Right ventricle myocardium superior (tissue), 1 donor: ENCODE measurements around the gene FAM110D. TPM values are rescaled to one million over a fixed set of nuclear protein-coding genes. Genes with fewer than 3 reads are reported as not detected.
A peak's percentile ranks its signal among the peaks of the same experiment; 100 is the strongest.

Source experiments
- ATAC-seq: fragments of 200-7000 bp; cut with Tn5 transposase; one replicate; pipeline ENCODE4 v1.9.1; 2020; ENCODE audit warnings: mild to moderate bottlenecking; ENCODE audit not compliant: poor library complexity
- DNase-seq: peaks from one replicate; pipeline ENCODE4 v3.0.0-alpha.2; 2020
- intact Hi-C: fragments of 100-400 bp; cut with DNase I; formaldehyde crosslinking; loops from one replicate; pipeline ENCODE4 v1.11.2; 2022
- long read RNA-seq: library from polyadenylated mRNA; unstranded; transcript quantifications from one replicate; pipeline ENCODE4 v2.0.0, GENCODE V29; 2021
- total RNA-seq: library from RNA; stranded (reverse); fragmentation: NEBNext Ultra II Directional; extraction: Animal tissue kit (Norgen Biotek cat#: 25700); gene quantifications from one replicate; pipeline ENCODE4 v1.2.1, GENCODE V29; 2021
- donor health status: DM: no; HTN: yes; CAD: no; lungs with severe emphysema.

Gene FAM110D
- 4.0 TPM for total RNA-seq
- long read RNA-seq, transcript FAM110D-201 (2 exons, 2,858 nt): major isoform, 17 of 24 reads
- long read RNA-seq, partial matches to known transcripts: 0 of 24 reads
- long read RNA-seq, other reads (novel, unspliced or antisense): 7 of 24 reads

- intact Hi-C loops: loop anchor here (5.0 kb wide), 1 partner anchor 47 kb away; the partner anchor contains the start of gene PDIK1L
- peak; percentile 71 for ATAC-seq
- no peak for DNase-seq
These were observed at the start of gene FAM110D for GRCh38 chr1:26158908-26159742. FAM110D (plus strand) TSS chr1:26159079; CDS start chr1:26161292, 2,213 bp downstream.

- intact Hi-C loops: loop anchor here (5.0 to 10.0 kb wide), 3 partner anchors 48 to 308 kb away; partner anchors contain the start of gene FAM110D
- no peak for ATAC-seq
- no peak for DNase-seq
These were observed 49.4 kb upstream of the FAM110D start for GRCh38 chr1:26109229-26110164.

GRCh38 chr1:26110731-26111529 is 47.9 kb upstream of the FAM110D start:
- ATAC-seq (peak; percentile 69), DNase-seq (peak; percentile 88)
- intact Hi-C loops: loop anchor here (5.0 kb wide), 1 partner anchor 46 kb away; the partner anchor contains the start of gene FAM110D

GRCh38 chr1:26111530-26112406 is 47.1 kb upstream of the FAM110D start, which contains the start of gene PDIK1L:
PDIK1L (plus strand) TSS chr1:26111824; CDS start chr1:26114309, 2,485 bp downstream.
- DNase-seq (peak; percentile 96), ATAC-seq (peak; percentile 95)
- intact Hi-C loops: loop anchor here (5.0 kb wide), 1 partner anchor 46 kb away; the partner anchor contains the start of gene FAM110D

GRCh38 chr1:26112407-26112775 is 46.5 kb upstream of the FAM110D start:
- DNase-seq (no peak), ATAC-seq (peak; percentile 5)
- intact Hi-C loops: loop anchor here (5.0 kb wide), 1 partner anchor 45 kb away; the partner anchor contains the start of gene FAM110D

GRCh38 chr1:26114165-26114927 is 44.5 kb upstream of the FAM110D start:
- DNase-seq (no peak), ATAC-seq (no peak)
- intact Hi-C loops: loop anchor here (5.0 kb wide), 1 partner anchor 43 kb away; the partner anchor contains the start of gene FAM110D

- no peak for DNase-seq
- intact Hi-C loops: no loop called here
- ATAC-seq: no peak
These were observed 38.8 kb upstream of the FAM110D start for GRCh38 chr1:26119892-26120608.

GRCh38 chr1:26121854-26122773 is 36.8 kb upstream of the FAM110D start:
- intact Hi-C loops: no loop called here
- no peak for DNase-seq
- peak; percentile 44 for ATAC-seq

- intact Hi-C loops: no loop called here
- ATAC-seq: no peak
These were observed 35.6 kb upstream of the FAM110D start for GRCh38 chr1:26122988-26123973.

GRCh38 chr1:26124418-26125331 is 34.2 kb upstream of the FAM110D start:
- ATAC-seq: no peak
- DNase-seq: no peak
- intact Hi-C loops: no loop called here

More at GRCh38 chr1:26122988-26123973, 35.6 kb upstream of the FAM110D start:
- DNase-seq: no peak

- DNase-seq: no peak
- intact Hi-C loops: no loop called here
- no peak for ATAC-seq
These were observed 33.5 kb upstream of the FAM110D start for GRCh38 chr1:26125382-26125781.

- DNase-seq: no peak
- ATAC-seq: no peak
- intact Hi-C loops: no loop called here
These were observed 32.9 kb upstream of the FAM110D start for GRCh38 chr1:26125946-26126320.
